Endothelial cell (in vitro differentiated cells): ENCODE measurements around the gene IGFBP3. TPM values are rescaled to one million over a fixed set of nuclear protein-coding genes. Genes with fewer than 3 reads are reported as not detected.
A peak's percentile ranks its signal among the peaks of the same experiment; 100 is the strongest.

ENCODE experiments used
- DNase-seq: peaks from one replicate; pipeline ENCODE4 v3.0.0; 2021; ENCODE audit warnings: low spot score
- H3K27ac Mint-ChIP-seq: one replicate; pipeline ENCODE4 v1.8.0; 2021; ENCODE audit warnings: mixed read lengths, inconsistent platforms; ENCODE audit not compliant: unreplicated experiment
- H3K27me3 Mint-ChIP-seq: one replicate; pipeline ENCODE4 v1.8.0; 2021; ENCODE audit warnings: mild to moderate bottlenecking, moderate library complexity, mixed read lengths, inconsistent platforms; ENCODE audit not compliant: unreplicated experiment
- H3K36me3 Mint-ChIP-seq: one replicate; pipeline ENCODE4 v1.8.0; 2021; ENCODE audit warnings: mild to moderate bottlenecking, low read depth, mixed read lengths, inconsistent platforms; ENCODE audit not compliant: unreplicated experiment
- H3K4me1 Mint-ChIP-seq: one replicate; pipeline ENCODE4 v1.8.0; 2021; ENCODE audit warnings: mild to moderate bottlenecking, mixed read lengths, inconsistent platforms; ENCODE audit not compliant: unreplicated experiment
- H3K4me3 Mint-ChIP-seq: one replicate; pipeline ENCODE4 v1.8.0; 2021; ENCODE audit warnings: mild to moderate bottlenecking, mixed read lengths, inconsistent platforms; ENCODE audit not compliant: unreplicated experiment
- H3K9me3 Mint-ChIP-seq: one replicate; pipeline ENCODE4 v1.8.0; 2021; ENCODE audit warnings: mixed read lengths, inconsistent platforms; ENCODE audit not compliant: unreplicated experiment
- CTCF ChIP-seq: fragments of 200-600 bp; sonication (generic); IDR thresholded peaks from one replicate; pipeline ENCODE4 v1.5.0; 2021; ENCODE audit warnings: antibody characterized with exemption; ENCODE audit not compliant: unreplicated experiment
- total RNA-seq: library from RNA; stranded (reverse); fragmentation: NEBNext Ultra II Directional; extraction: Animal tissue kit (Norgen Biotek cat#: 25700); gene quantifications from one replicate; pipeline ENCODE4 v1.2.1, GENCODE V29; 2021; ENCODE audit not compliant: unreplicated experiment

Gene IGFBP3
- total RNA-seq, 1 donor from 2014 or later = 125 TPM

- no peak overlapping the region for H3K27ac Mint-ChIP-seq
- H3K9me3 Mint-ChIP-seq = no peaks in the 10 kb centered on the region
- no peaks in the 10 kb centered on the region for H3K36me3 Mint-ChIP-seq
- H3K27me3 Mint-ChIP-seq = peaks cover 20% of the 10 kb centered on the region
- H3K4me1 Mint-ChIP-seq = peaks cover 36% of the 10 kb centered on the region
- no peak for DNase-seq
- TF ChIP-seq CTCF = no peak
- no peak overlapping the region for H3K4me3 Mint-ChIP-seq
Measured at GRCh38 chr7:45923818-45924217, 2.7 kb upstream of the IGFBP3 start.

GRCh38 chr7:45923290-45923689, 2.2 kb upstream of the IGFBP3 start:
- peaks cover 36% of the 10 kb centered on the region for H3K4me1 Mint-ChIP-seq
- no peaks in the 10 kb centered on the region for H3K9me3 Mint-ChIP-seq
- peaks cover 22% of the 10 kb centered on the region for H3K27me3 Mint-ChIP-seq
- peak; percentile 89 for TF ChIP-seq CTCF
- H3K36me3 Mint-ChIP-seq = no peaks in the 10 kb centered on the region
- peak overlapping the region; percentile 40 for H3K4me3 Mint-ChIP-seq
- DNase-seq = peak; percentile 88
- H3K27ac Mint-ChIP-seq = peak overlapping the region; percentile 74

- Mint-ChIP-seq H3K9me3 (no peaks in the 10 kb centered on the region), H3K36me3 (no peaks in the 10 kb centered on the region), H3K27ac (peak overlapping the region; percentile 95), H3K4me1 (peaks cover 40% of the 10 kb centered on the region), H3K4me3 (peak overlapping the region; percentile 86), H3K27me3 (peaks cover 22% of the 10 kb centered on the region)
- DNase-seq = peak; percentile 28
- TF ChIP-seq CTCF = no peak
Measured at GRCh38 chr7:45922810-45923209, 1.7 kb upstream of the IGFBP3 start.

- Mint-ChIP-seq H3K4me3 (peak overlapping the region; percentile 86), H3K4me1 (peaks cover 46% of the 10 kb centered on the region), H3K36me3 (peaks cover 6% of the 10 kb centered on the region), H3K27ac (peak overlapping the region; percentile 95), H3K27me3 (peaks cover 25% of the 10 kb centered on the region), H3K9me3 (no peaks in the 10 kb centered on the region)
- TF ChIP-seq CTCF = peak; percentile 89
- peak; percentile 88 for DNase-seq
Measured at GRCh38 chr7:45921699-45922519, 837 bp upstream of the IGFBP3 start.

- H3K9me3 Mint-ChIP-seq = no peaks in the 10 kb centered on the region
- H3K4me1 Mint-ChIP-seq = peaks cover 46% of the 10 kb centered on the region
- H3K27ac Mint-ChIP-seq = no peak overlapping the region
- H3K4me3 Mint-ChIP-seq = peak overlapping the region; percentile 86
- DNase-seq = no peak
- no peak for TF ChIP-seq CTCF
- H3K36me3 Mint-ChIP-seq = peaks cover 6% of the 10 kb centered on the region
- H3K27me3 Mint-ChIP-seq = peaks cover 25% of the 10 kb centered on the region
Measured at GRCh38 chr7:45921381-45921698, 268 bp upstream of the IGFBP3 start.
